ENCODE results near the gene FAM227A. TPM values are rescaled to one million over a fixed set of nuclear protein-coding genes. Genes with fewer than 3 reads are reported as not detected.
"Not testable (repeated sequence)": the region's sequence is repeated elsewhere in the genome, so short reads cannot be mapped to it uniquely, and the experiment has no call there.

FAM227A gene
- total and polyA plus RNA-seq, 2 of the 4 experiments (the other 2 are of a cell fraction) = 1.3 to 1.4 TPM

DNA sequence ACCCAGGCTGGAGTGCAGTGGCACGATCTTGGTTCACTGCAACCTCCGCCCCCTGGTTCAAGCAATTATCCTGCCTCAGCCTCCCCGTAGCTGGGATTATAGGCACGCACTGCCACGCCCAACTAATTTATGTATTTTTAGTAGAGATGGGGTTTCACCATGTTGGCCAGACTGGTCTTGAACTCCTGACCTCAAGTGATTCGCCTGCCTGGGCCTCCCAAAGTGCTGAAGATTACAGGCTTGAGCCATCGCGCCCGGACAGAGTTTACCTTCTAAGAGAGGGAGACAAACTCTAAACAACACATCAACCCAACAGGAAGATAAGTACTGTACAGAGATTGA, 41.2 kb downstream of the FAM227A start:
- H3K27ac ChIP-seq (ENCODE audit: insufficient read depth, low read length); H3K4me3 ChIP-seq (ENCODE audit: insufficient read depth, low read depth, low read length); H3K4me2 ChIP-seq (ENCODE audit: low read depth, low read length); in situ Hi-C loops (cut with MboI; ENCODE audit: low sequenced_read_pairs); H2BK120ac ChIP-seq (ENCODE audit: low read depth, low read length); H2AK5ac ChIP-seq (ENCODE audit: low read depth, low read length); H2AK9ac ChIP-seq (replicated peaks; ENCODE audit: low read depth, low read length, poor library complexity); intact Hi-C loops (cut with micrococcal nuclease); dilution Hi-C loops (cut with HindIII; ENCODE audit: low sequenced_read_pairs, unreplicated experiment); H3K18ac ChIP-seq (ENCODE audit: low read depth, low read length); H3K56ac ChIP-seq (ENCODE audit: extremely low read depth, insufficient read depth, low read length); H3K27me3 ChIP-seq (ENCODE audit: control insufficient read depth, insufficient read depth, low read length); H3K9me3 ChIP-seq (ENCODE audit: control insufficient read depth, insufficient read depth, low read length); H4K8ac ChIP-seq (ENCODE audit: low read depth in 2 of 2, low read length in 2 of 2); H3K79me1 ChIP-seq (ENCODE audit: low read depth in 1 of 2, low read length in 2 of 2); H2AFZ ChIP-seq (replicated peaks; ENCODE audit: low read length, poor library complexity); POLR2A ChIA-PET (ENCODE audit: unreplicated experiment); ATAC-seq (ENCODE audit: low read depth); BruUV-seq (replicated peaks); H3K4ac ChIP-seq (ENCODE audit: low read depth, low read length); H4K20me1 ChIP-seq (ENCODE audit: insufficient read depth, low read length); H3K9ac ChIP-seq (ENCODE audit: low read depth, low read length); H2BK5ac ChIP-seq (ENCODE audit: low read depth, low read length, poor library complexity, severe bottlenecking); DNase-seq; H3K4me1 ChIP-seq (ENCODE audit: control insufficient read depth, insufficient read depth, low read length); CTCF ChIA-PET; H2BK15ac ChIP-seq (ENCODE audit: low read depth, low read length); H2BK20ac ChIP-seq (ENCODE audit: low read depth, low read length); H4K91ac ChIP-seq (ENCODE audit: insufficient read depth, low read depth, low read length); H3K9me1 ChIP-seq (ENCODE audit: insufficient read depth, low read length); H3K23ac ChIP-seq (ENCODE audit: low read depth, low read length); H4K5ac ChIP-seq (ENCODE audit: low read depth, low read length); H3K36me3 ChIP-seq (ENCODE audit: control insufficient read depth, insufficient read depth, low read length): not testable (repeated sequence)
- 0 out of 2 replicates have a peak overlapping the region, but pooled peaks have one; percentile 21 for H3K14ac ChIP-seq (replicated peaks; ENCODE audit: low read depth, low read length)
- WGBS, 2 experiments (ENCODE audit: extremely low coverage in 2 of 2, insufficient read length in 1 of 2) = no CpG with 5 or more reads among the region's 9 CpGs

Measured in IMR-90 (cell line).